Hindlimb muscle (tissue), 1 donor: ENCODE results near the gene ZSCAN12. TPM values are rescaled to one million over a fixed set of nuclear protein-coding genes. Genes with fewer than 3 reads are reported as not detected.
"Not testable (repeated sequence)": the region's sequence is repeated elsewhere in the genome, so short reads cannot be mapped to it uniquely, and the experiment has no call there.

Experiments used
- DNase-seq: peaks from one replicate; pipeline ENCODE4 v3.0.0-alpha.2; 2013
- polyA plus RNA-seq: library from polyadenylated mRNA; unstranded; fragments of 120-200 nt; gene quantifications from one replicate; pipeline ENCODE4 v1.2.1, GENCODE V29; 2013; ENCODE audit not compliant: insufficient read length

The ZSCAN12 gene
- polyA plus RNA-seq, result 6.1 TPM

DNA sequence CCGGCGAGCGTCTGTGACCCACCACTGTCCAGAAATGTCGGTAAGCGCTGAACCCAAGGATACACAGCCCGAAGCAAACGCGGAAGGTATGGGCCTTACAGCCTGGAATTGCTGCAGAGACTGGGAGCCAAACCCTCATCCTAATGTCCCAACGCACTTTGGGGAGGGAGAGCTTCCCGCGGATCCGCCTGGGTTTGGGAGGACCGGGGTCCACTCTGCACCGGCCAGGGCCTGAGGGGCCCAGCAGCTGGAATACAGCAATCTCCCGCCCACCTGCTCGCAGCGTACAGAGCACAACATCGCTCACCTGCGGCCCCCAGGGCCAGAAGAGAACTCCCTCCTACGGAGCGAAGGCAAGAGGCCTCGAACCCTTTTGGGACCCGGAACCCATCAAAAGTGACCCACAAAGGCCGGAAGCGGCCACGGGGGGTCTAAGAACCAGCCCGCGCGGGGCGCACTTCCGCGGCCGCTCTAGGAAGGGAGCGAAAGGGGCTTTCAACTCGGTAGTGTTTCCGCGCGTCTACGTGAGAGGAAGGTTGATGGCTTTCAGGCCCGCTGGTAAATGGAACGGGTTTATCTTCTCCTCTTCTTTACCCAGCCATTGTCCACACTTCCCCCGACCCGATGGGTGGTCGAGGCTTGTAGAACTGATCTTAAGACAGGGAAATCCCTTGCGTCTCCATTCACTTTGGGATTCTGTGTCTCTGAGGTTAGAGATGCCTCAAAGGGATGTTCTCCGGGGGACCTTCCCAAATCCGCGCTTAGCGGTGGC lies at the start of gene ZSCAN12:
Gene ZSCAN12 (minus strand): TSS at position 398 of the 772 bp plus-strand sequence. CDS start 1,342 bp downstream, outside the sequence.
- peak; percentile 87 for DNase-seq

- DNase-seq, result no peak
These were observed 49.5 kb upstream of the ZSCAN12 start for GRCh38 chr6:28449056-28449455.

- DNase-seq, result not testable (repeated sequence)
These were observed 48.0 kb upstream of the ZSCAN12 start for GRCh38 chr6:28447512-28447906.

DNA sequence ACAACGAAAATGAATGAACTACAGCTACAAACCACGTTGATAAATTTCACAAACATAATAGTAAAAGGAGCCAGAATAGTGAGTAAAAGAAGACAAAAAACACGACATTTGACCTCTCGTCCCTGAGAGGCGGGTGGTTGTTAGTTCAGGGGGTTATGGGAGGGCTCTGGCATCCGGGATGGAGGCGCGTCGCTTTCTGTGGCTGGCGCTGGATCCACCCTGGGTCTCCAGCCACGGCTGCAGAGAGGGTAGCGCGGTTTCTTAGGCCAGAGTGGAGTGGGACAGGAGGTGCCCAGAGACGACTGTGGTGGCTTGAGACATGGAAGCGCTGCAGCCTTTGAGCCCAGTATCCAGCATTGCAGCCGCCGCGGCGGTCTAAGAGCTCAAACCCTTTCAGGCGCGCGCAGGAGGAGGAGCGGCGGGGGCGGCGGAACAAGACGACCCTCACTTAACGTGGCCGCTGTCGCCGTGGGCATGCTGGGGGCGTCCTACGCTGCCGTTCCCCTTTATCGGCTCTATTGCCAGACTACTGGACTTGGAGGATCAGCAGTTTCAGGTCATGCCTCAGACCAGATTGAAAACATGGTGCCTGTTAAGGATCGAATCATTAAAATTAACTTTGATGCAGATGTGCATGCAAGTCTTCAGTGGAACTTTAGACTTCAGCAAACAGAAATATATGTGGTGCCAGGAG lies 47.4 kb upstream of the ZSCAN12 start:
- DNase-seq, result no peak

- DNase-seq, result not testable (repeated sequence)
These were observed 45.2 kb upstream of the ZSCAN12 start for GRCh38 chr6:28444759-28445158.

DNA sequence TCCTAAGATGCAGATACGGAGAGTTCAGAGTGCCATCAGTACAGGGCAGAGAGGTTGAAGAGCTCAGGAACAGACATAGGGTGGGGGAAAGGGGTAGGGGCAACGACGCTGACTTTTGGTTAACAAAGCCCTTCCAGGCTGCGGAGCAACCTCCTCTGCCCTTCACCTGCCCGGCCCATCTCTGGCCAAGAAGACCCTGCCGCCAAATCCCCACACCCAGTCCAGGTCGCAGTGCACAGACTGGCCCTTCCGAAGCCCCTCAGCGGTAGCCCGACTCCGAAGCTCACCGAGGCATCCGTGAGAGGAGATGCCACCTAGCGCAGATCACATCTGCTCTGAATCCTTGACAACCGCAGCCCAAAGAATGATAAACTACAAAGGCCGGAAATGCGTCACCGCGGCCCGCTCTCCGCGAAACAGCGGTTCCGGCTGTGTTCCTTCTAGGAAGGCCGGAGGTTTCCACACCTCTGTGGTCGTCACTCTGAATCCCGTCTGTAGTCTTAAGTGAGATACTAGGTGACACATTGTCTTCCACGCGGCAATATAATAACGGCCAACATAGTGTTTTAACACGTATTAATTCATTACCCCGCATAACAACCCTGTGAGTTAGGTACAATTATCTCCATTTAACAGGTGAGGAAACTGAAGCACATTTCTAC lies 43.7 kb upstream of the ZSCAN12 start, which contains the start of gene ZSCAN23:
Gene ZSCAN23 (minus strand): TSS at position 380 of the 662 bp plus-strand sequence. CDS start 7,225 bp downstream, outside the sequence.
- DNase-seq, result peak; percentile 81

DNA sequence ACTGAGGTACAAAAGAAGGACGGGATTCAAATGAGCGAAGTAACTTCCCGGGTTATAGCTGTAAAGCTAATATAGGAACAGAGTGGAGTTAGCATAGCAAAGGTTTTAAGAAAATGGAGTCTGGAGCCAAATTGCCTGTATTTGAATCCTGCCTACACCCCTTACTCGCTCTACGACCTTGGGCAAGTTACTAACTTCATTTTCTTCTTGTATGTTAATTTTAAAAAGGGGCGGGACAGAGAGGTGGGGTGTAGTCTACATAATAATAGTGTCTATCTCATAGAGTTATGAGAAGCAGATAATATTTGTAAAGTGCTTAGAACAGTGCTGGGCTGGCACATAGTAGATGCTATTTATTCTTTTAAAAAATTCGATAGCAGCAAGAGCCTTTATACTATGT lies 43.0 kb upstream of the ZSCAN12 start:
- DNase-seq, result no peak

- no peak for DNase-seq
These were observed 36.9 kb upstream of the ZSCAN12 start for GRCh38 chr6:28436404-28436803.

- DNase-seq, result no peak
These were observed 33.6 kb upstream of the ZSCAN12 start for GRCh38 chr6:28433119-28433518.

- DNase-seq, result no peak
These were observed 30.2 kb upstream of the ZSCAN12 start for GRCh38 chr6:28429781-28430180.

- no peak for DNase-seq
These were observed 26.5 kb upstream of the ZSCAN12 start for GRCh38 chr6:28425944-28426541.

- DNase-seq, result no peak
These were observed 24.6 kb upstream of the ZSCAN12 start for GRCh38 chr6:28424163-28424562.

- DNase-seq, result no peak
These were observed 24.0 kb upstream of the ZSCAN12 start for GRCh38 chr6:28423546-28423945.

DNA sequence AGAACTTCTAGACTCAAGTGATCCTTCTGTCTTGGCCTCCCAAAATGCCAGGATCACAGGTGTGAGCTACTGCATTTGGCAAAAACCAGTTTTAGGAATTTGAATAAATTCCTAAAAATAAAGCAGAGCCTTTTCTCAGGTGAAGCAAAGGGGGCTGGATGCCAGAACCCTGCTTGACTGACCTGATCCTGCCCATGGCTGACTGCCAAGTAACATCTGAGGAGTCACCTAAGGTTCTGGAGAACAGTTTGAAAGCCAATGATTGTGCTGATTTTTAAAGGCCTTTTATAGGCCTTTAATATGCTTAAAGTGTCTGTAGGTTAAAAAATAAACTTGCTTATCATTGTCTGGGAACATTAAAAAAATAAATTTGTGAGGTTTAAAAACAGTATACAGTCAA lies 14.1 kb upstream of the ZSCAN12 start:
- no peak for DNase-seq

GRCh38 chr6:28410767-28411166 lies 11.2 kb upstream of the ZSCAN12 start:
- DNase-seq, result no peak

- DNase-seq, result no peak
These were observed 8.7 kb upstream of the ZSCAN12 start for GRCh38 chr6:28408076-28408802.

DNA sequence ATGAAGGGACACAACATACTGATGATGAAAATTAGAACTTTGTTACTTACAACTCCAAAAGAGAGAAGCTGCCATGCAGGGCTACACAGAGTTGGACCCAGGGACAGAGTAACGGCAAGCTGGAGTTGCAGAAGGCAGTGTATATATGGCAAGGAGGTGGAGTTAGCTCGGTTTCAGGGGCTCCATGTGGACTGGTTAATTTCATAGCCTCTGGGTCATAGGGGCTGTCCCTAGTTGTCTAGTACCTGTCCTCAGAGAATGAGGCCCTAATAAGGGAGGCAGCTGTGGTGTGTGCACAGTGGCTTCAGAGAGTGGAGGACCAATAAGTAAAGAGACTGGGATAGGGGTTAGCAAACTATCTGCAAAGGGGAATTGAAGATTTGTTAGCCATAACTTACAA lies 7.9 kb upstream of the ZSCAN12 start:
- DNase-seq, result no peak

DNA sequence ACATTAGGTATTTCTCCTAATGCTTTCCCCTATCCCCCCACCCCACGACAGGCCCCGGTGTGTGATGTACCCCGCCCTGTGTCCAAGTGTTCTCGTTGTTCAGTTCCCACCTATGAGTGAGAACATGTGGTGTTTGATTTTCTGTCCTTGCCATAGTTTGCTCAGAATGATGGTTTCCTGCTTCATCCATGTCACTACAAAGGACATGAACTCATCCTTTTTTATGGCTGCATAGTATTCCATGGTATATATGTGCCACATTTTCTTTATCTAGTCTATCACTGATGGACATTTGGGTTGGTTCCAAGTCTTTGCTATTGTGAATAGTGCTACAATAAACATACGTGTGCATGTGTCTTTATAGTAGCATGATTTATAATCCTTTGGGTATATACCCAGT lies 4.4 kb upstream of the ZSCAN12 start:
- DNase-seq, result not testable (repeated sequence)

DNA sequence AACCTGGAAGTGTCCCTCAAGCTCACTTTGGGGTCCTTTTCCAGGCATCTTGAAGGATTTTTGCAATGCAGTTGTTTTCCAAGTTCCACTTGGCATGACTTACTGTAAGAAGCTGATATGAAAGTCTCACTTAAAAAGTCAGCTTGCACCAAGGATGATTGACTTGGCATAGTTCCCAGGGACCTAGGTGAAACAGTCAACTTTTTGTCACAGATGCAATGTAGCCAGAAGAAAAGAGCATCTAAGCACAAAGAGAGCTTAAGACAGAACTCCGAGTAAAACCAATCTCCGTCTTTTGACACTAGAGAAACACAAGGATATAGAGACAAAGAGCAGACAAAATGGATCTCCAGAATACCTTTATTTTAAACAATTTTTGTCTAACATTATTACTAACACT lies 2.6 kb upstream of the ZSCAN12 start:
- no peak for DNase-seq

- no peak for DNase-seq
These were observed 1.6 kb upstream of the ZSCAN12 start for GRCh38 chr6:28401172-28401571.

- DNase-seq, result no peak
These were observed 540 bp upstream of the ZSCAN12 start for GRCh38 chr6:28400122-28400451.

GRCh38 chr6:28395918-28396317 lies 3.6 kb downstream of the ZSCAN12 start:
- DNase-seq, result no peak
